ENCODE data around the gene LIAS.

DNA sequence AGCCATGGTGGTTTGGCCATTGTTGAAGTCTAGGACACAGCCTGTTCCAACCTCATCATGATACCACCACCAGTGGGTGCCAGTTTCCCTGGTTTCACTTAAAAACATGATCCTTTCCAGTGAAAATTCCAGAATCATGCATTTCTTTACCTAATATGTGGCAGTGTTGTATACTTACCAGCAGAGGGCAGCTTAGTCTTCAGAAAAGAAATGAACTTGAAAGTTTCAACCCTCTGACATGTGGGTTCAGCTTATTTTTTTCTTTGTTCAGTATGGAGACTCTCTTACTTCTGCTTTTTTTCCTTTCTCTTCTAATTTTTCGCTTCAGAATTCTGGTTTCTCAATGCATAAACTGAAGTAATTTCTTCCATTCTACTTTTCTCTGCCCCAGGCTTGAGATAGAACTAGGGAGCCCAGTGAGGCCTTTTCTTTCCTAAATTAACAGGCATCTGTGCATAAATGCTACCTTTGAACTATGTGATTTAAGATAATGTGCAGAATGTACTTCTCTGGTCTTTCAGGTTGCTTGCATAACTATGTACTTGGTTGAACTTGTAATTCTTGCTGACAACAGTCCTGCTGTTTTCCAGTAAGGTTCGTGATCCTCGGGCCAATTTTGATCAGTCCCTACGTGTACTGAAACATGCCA is 10.7 kb downstream of the LIAS start:
- TF ChIP-seq ZBTB33 (IDR thresholded peaks at IDR 0.05) (peak; percentile 37), HNF4A (conservative IDR thresholded peaks at IDR 0.05) (peak; percentile 65), RAD21 (IDR thresholded peaks at IDR 0.05) (peak; percentile 95 to 96), YY1 (IDR thresholded peaks at IDR 0.05) (peak; percentile 87), JUND (IDR thresholded peaks at IDR 0.05) (peak in 1 of 2 donors; percentile 15), NR2F2 (IDR thresholded peaks at IDR 0.05) (peak; percentile 49), MAX (IDR thresholded peaks at IDR 0.05) (no peak)
- TF ChIP-seq, protein P1, sequence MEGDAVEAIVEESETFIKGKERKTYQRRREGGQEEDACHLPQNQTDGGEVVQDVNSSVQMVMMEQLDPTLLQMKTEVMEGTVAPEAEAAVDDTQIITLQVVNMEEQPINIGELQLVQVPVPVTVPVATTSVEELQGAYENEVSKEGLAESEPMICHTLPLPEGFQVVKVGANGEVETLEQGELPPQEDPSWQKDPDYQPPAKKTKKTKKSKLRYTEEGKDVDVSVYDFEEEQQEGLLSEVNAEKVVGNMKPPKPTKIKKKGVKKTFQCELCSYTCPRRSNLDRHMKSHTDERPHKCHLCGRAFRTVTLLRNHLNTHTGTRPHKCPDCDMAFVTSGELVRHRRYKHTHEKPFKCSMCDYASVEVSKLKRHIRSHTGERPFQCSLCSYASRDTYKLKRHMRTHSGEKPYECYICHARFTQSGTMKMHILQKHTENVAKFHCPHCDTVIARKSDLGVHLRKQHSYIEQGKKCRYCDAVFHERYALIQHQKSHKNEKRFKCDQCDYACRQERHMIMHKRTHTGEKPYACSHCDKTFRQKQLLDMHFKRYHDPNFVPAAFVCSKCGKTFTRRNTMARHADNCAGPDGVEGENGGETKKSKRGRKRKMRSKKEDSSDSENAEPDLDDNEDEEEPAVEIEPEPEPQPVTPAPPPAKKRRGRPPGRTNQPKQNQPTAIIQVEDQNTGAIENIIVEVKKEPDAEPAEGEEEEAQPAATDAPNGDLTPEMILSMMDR (IDR thresholded peaks at IDR 0.05; ENCODE audit: low read depth, low read length, missing input control) = peak; percentile 92
- TF ChIP-seq, protein P2, sequence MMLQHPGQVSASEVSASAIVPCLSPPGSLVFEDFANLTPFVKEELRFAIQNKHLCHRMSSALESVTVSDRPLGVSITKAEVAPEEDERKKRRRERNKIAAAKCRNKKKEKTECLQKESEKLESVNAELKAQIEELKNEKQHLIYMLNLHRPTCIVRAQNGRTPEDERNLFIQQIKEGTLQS (IDR thresholded peaks at IDR 0.05) = peak; percentile 18
